HT1080 (cell line): ENCODE measurements around the gene CLEC2B. TPM values are rescaled to one million over a fixed set of nuclear protein-coding genes. Genes with fewer than 3 reads are reported as not detected.

Experiments
- DNase-seq: peaks from one replicate; pipeline ENCODE4 v3.0.0-alpha.2; 2015; ENCODE audit warnings: low read depth
- total RNA-seq: library from RNA; depleted of rRNA; stranded (reverse); fragments of >200 nt; shearing (Covaris generic); gene quantifications from 2 replicates; pipeline ENCODE4 v1.2.3, GENCODE V29; 2014; rRNA removed

Gene CLEC2B
- total RNA-seq, 1 experiment from 2014 or later: 0.19 TPM

DNA sequence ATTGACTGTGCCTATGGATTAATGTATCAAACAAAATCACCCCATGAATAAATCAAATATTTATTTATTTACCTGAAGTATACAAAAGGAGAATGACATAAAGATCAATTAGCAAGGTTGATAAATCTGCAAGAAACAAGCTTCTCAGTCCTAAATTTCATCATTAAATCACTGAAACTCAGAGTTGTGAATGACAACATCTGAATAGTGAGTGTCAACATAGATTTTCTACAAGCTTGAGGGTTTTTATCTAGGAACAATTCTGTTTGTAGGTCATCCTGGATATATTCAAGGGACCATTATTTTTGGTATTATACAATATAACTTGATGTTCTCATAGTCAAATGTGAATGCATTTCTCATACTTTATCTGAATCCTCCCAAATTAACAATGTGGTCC, 59.3 kb downstream of the CLEC2B start:
- DNase-seq: no peak

- DNase-seq: no peak
These were observed 59.8 kb downstream of the CLEC2B start for GRCh38 chr12:9809338-9809737.

DNA sequence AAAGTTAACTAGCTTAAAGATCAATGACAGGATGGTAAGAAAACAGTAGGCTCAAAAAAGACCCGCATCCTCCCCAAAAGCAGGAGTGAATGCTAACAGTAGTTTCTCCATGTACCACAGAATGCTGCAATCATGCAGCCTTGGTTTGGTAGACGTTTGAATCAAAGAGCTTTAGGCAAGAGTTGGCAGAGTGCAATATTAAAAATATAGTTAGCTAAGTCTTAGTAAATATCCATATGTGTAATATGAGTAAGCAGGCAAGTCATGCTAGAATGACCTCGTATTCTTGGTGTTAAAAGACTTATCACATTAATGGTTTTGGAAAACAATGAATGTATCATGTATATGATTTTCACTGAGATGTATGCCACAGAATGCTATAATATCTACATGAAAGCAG, 60.6 kb downstream of the CLEC2B start:
- DNase-seq: no peak

GRCh38 chr12:9806714-9807113, 62.4 kb downstream of the CLEC2B start:
- no peak for DNase-seq

GRCh38 chr12:9805883-9806282, 63.3 kb downstream of the CLEC2B start:
- no peak for DNase-seq

Other genes starting within 250 kb of the CLEC2B start
- gene CLEC2D, start 199.6 kb downstream of the CLEC2B start, total RNA-seq: 1.0 and 1.7 TPM in 2 replicates
- gene CLECL1, start 136.3 kb downstream of the CLEC2B start, total RNA-seq: not detected in 2 replicates
- 0.16 TPM in 1 of 2 replicates, not detected in the other for gene CD69, start 108.5 kb downstream of the CLEC2B start, total RNA-seq
- not detected in 2 replicates for gene KLRF1, start 41.9 kb downstream of the CLEC2B start, total RNA-seq
- gene KLRF2, start 12.1 kb upstream of the CLEC2B start, total RNA-seq: not detected in 2 replicates
- gene CLEC2A, start 63.0 kb upstream of the CLEC2B start, total RNA-seq: not detected in 2 replicates
- gene CLEC12A, start 102.1 kb upstream of the CLEC2B start, total RNA-seq: not detected in 2 replicates
- gene CLEC1B, start 129.8 kb upstream of the CLEC2B start, total RNA-seq: not detected in 2 replicates
- 0.21 TPM in 1 of 2 replicates, not detected in the other for gene CLEC12B, start 141.3 kb upstream of the CLEC2B start, total RNA-seq
- not detected in 2 replicates for gene CLEC9A, start 161.3 kb upstream of the CLEC2B start, total RNA-seq
- gene CLEC1A, start 229.6 kb upstream of the CLEC2B start, total RNA-seq: not detected in 2 replicates